Activated T-helper 2 cell treated with anti-CD3 and anti-CD28 coated beads, Interferon-gamma antibody, Interleukin-2, Interleukin-4, amounts not matched to agents 10 μg/mL and 5 μg/mL and 100 μg/mL, durations not matched to agents 14 hours and 24 hours and 36 hours (primary cell): ENCODE measurements around the gene RUNX2. TPM values are rescaled to one million over a fixed set of nuclear protein-coding genes. Genes with fewer than 3 reads are reported as not detected.

Source experiments
- DNase-seq: peaks from one replicate; pipeline ENCODE4 v3.0.0; 2021; ENCODE audit warnings: low spot score
- H3K27ac Mint-ChIP-seq: one replicate; pipeline ENCODE4 v1.8.0; 2021; ENCODE audit warnings: mixed read lengths
- H3K27me3 Mint-ChIP-seq: one replicate; pipeline ENCODE4 v1.8.0; 2021; ENCODE audit warnings: low read depth, mixed read lengths
- H3K36me3 Mint-ChIP-seq: one replicate; pipeline ENCODE4 v1.8.0; 2021; ENCODE audit warnings: low read depth, mixed read lengths
- H3K4me1 Mint-ChIP-seq: one replicate; pipeline ENCODE4 v1.8.0; 2021; ENCODE audit warnings: low read depth, mixed read lengths
- H3K4me3 Mint-ChIP-seq: one replicate; pipeline ENCODE4 v1.8.0; 2021; ENCODE audit warnings: low read depth, mild to moderate bottlenecking, moderate library complexity, mixed read lengths
- H3K9me3 Mint-ChIP-seq: one replicate; pipeline ENCODE4 v1.8.0; 2021; ENCODE audit warnings: mixed read lengths
- intact Hi-C: fragments of 100-400 bp; cut with micrococcal nuclease; formaldehyde crosslinking; loops from one replicate; pipeline ENCODE4 v1.15.1; 2023
- total RNA-seq: library from RNA; stranded (reverse); gene quantifications from 2 replicates; pipeline ENCODE4 v1.2.3, GENCODE V29; 2022

The RUNX2 gene
- total RNA-seq, 1 donor from 2014 or later, result 60.8 TPM

DNA sequence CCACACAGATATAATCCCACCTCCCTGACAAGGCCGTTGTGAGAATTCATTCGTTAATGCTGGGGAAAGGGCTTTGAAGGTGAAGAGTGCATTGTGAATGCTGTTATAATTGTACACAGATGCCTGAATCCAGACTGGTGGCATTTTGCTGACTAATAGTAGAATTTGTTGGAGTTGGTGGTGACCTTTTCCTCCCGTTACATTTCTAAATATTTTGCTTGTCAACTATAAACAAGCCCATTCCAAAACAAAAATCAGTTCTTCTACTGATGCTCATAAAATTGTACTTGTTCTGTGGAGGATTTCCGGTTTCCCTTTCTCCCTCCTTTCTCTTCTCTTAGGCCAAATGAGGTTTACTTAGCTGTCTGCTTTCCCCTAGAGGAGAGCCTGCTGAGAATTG lies 302.7 kb downstream of the RUNX2 start:
- peaks cover 55% of the 10 kb centered on the region for H3K4me1 Mint-ChIP-seq
- peaks cover 26% of the 10 kb centered on the region for H3K36me3 Mint-ChIP-seq
- DNase-seq, result no peak
- H3K27ac Mint-ChIP-seq, result no peak overlapping the region
- no peak overlapping the region for H3K4me3 Mint-ChIP-seq
- intact Hi-C loops, result loop anchor here (2.0 kb wide), 1 partner anchor 14 kb away; no protein-coding TSS in a partner anchor
- H3K9me3 Mint-ChIP-seq, result peaks cover 7% of the 10 kb centered on the region
- no peaks in the 10 kb centered on the region for H3K27me3 Mint-ChIP-seq

DNA sequence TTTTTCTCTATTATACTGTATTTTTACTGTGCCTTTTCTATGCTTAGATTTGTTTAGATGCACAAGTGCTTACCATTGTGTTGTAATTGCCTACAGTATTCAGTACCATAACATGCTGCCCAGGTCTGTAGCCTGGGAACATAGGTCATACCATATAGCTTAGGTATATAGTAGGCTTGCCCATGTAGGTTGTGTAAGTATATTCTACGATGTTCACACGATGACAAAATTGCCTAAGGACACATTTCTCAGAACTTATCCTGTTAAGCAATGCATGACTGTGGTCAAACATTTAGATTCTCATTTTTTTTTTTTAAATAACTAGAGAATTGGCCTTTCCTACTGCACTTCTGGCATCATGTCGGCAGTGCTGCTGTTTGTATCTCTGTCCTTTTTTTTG lies 303.3 kb downstream of the RUNX2 start:
- Mint-ChIP-seq H3K27me3 (no peaks in the 10 kb centered on the region), H3K9me3 (peaks cover 7% of the 10 kb centered on the region), H3K36me3 (peaks cover 25% of the 10 kb centered on the region), H3K4me1 (peaks cover 49% of the 10 kb centered on the region), H3K27ac (no peak overlapping the region), H3K4me3 (no peak overlapping the region)
- intact Hi-C loops, result loop anchor here (2.0 kb wide), 1 partner anchor 13 kb away; no protein-coding TSS in a partner anchor
- DNase-seq, result no peak

DNA sequence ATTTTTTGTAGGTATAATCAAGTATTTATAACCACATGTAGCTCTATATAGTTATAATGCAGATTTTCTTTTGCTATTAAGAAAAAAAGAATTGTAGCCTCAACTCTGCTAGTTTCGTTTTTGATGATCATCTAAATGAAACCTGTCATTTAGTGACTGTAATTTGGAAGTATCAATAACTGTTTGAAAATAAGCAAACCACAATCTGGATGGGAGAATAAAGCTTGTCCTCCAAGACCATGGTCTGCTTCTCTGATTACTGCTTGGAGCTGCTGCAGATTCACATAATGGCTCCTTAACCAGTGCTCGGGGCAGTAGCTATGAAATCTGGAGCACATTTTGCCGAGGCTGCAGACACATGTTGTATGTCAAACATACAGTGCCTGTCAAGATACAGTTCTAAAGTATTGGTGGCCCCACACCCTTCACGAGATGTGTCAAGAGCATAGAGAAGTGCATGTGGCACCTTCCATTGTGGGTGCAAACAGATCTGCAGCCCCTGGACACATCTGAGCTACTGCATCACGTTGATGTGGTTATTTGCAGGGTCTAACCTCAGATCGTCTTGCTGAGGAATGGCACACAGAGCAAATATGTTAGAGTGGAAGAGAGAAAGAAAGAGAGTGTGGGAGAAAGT lies 305.3 kb downstream of the RUNX2 start:
- Mint-ChIP-seq H3K4me3 (no peak overlapping the region), H3K27ac (no peak overlapping the region), H3K9me3 (peaks cover 7% of the 10 kb centered on the region), H3K36me3 (peaks cover 13% of the 10 kb centered on the region), H3K4me1 (peaks cover 30% of the 10 kb centered on the region), H3K27me3 (no peaks in the 10 kb centered on the region)
- intact Hi-C loops, result no loop called here
- DNase-seq, result no peak

DNA sequence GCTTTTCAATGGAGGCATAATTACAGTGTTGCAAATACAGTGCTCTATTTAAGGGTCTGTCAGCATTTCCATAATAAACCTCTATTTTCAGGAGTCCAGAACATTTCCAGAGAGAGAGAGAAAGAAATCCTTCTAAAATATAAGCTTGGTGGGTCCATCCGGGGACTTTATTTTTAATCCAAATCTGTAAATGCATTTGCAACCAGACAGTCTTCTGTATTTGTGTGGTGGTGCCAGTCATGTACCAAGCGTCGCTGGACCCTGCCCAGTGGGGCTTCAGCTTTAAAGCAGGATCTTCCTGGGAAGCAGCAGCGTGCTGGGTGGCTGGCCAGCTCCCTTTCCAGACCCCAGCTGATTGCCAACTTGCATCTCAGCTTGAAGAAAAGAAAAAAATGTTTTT lies 306.1 kb downstream of the RUNX2 start:
- no peak overlapping the region for H3K4me3 Mint-ChIP-seq

DNA sequence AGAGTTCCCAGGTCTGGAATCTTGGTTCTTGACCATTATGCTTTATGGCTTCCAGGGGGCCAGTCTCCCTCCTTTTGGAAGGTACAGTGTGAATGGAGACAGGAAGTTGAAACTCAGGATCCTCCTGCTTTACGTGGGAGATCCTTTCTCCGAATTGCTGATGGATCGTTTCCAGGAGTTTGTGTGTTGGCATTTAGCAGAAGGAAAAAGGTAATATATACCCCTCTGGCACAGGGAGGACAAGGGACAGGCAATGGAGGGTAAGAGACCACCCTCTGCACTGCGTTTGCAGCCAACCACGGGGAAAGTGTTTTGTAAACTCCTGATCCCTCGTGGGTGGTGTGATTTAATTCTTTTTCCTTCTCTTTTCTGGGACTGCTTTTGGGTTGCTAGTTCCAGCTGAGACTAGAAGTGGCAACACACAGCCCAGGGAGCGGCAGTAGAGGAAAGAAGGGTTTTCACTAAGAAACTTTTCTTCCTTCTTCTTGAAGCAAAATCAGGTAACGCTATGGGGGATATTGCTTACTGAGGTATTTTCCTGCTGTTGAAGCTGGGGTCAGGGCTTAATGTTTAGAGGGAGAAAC lies 307.2 kb downstream of the RUNX2 start:
- intact Hi-C loops, result no loop called here
- no peaks in the 10 kb centered on the region for H3K9me3 Mint-ChIP-seq
- peaks cover 27% of the 10 kb centered on the region for H3K4me1 Mint-ChIP-seq
- peaks cover 11% of the 10 kb centered on the region for H3K36me3 Mint-ChIP-seq
- no peak for DNase-seq
- H3K4me3 Mint-ChIP-seq, result no peak overlapping the region
- no peaks in the 10 kb centered on the region for H3K27me3 Mint-ChIP-seq
- no peak overlapping the region for H3K27ac Mint-ChIP-seq

More for the DNA sequence above, 306.1 kb downstream of the RUNX2 start:
- intact Hi-C loops, result no loop called here
- Mint-ChIP-seq H3K4me1 (peaks cover 27% of the 10 kb centered on the region), H3K27ac (no peak overlapping the region), H3K27me3 (no peaks in the 10 kb centered on the region), H3K36me3 (peaks cover 10% of the 10 kb centered on the region), H3K9me3 (peaks cover 2% of the 10 kb centered on the region)
- no peak for DNase-seq

DNA sequence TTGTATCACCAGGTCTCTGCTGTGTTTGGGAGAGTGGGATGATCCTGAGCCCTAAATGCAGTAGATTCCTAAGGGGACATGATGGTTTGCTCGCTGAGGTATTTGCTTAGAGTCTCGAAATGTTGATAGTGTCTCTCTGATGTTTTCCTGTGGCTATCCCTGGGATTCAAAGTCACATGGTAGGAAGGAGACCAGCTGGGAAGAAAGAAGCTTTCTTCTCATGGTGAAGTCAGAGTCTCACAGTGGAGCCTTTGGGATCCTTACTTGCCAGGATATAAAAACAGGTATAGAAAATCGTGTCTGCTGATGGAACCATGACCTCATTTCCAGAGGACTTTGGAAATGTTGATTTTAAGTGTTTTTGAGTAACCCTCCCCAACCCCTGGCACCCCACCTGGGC lies 308.9 kb downstream of the RUNX2 start:
- H3K4me1 Mint-ChIP-seq, result peaks cover 21% of the 10 kb centered on the region
- H3K27me3 Mint-ChIP-seq, result no peaks in the 10 kb centered on the region
- DNase-seq, result no peak
- peaks cover 10% of the 10 kb centered on the region for H3K36me3 Mint-ChIP-seq
- H3K9me3 Mint-ChIP-seq, result no peaks in the 10 kb centered on the region
- H3K4me3 Mint-ChIP-seq, result no peak overlapping the region
- no peak overlapping the region for H3K27ac Mint-ChIP-seq
- intact Hi-C loops, result no loop called here

DNA sequence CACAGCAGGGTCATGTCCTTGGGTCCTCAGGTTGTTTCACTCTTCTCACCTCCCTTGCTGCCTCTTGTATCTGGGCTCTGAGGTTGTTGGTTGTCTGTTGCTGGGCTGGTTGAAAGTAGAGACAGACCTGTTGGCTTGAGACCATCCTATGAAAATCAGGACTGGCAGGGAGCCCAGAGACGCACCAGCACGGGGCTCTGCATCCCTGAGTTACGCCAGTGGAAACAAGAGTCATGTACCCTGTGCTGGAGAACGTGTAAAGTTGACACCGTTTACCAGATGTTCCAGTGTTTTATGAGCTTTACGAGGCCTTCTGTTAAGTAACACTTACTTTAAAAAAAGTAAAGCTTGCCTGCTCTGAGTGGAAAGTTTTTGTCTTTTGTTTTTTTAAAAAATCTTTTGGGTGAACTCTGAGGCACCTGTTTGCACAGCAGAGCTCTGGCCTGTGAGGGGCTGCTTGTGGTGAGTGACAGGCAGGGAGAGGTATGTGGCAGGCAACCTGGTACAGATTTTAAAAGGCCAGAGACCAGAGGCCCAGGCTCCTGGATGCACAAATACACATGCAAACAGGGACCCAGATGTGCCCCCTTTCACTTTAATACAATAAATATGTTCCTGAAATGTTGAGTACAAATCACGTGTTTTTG lies 309.6 kb downstream of the RUNX2 start:
- no peak overlapping the region for H3K27ac Mint-ChIP-seq
- no peaks in the 10 kb centered on the region for H3K27me3 Mint-ChIP-seq
- DNase-seq, result no peak
- intact Hi-C loops, result no loop called here
- peaks cover 7% of the 10 kb centered on the region for H3K36me3 Mint-ChIP-seq
- H3K4me1 Mint-ChIP-seq, result peaks cover 18% of the 10 kb centered on the region
- no peak overlapping the region for H3K4me3 Mint-ChIP-seq
- no peaks in the 10 kb centered on the region for H3K9me3 Mint-ChIP-seq

DNA sequence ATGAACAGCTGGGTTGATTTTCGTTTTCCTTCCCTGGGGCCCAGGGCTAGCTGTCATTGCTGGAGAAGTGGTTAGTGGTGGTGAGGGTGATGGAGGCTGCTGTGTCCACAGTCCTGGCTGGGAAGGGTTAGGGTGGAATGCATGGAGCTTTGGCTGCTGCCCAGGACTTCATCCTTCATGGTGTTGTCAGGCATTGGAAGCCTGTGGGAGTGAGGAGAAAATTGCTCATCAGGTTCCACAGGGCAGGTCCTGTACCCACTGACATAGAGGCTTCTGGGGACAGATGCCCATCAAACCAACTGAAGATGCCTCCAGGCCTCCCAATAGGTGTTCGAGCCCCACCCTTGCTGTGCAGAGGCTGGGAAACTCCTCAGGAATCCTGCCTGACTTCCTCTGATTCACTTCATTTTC lies 312.0 kb downstream of the RUNX2 start:
- Mint-ChIP-seq H3K27ac (peak overlapping the region; percentile 31), H3K4me3 (no peak overlapping the region), H3K4me1 (peaks cover 24% of the 10 kb centered on the region), H3K27me3 (no peaks in the 10 kb centered on the region), H3K9me3 (no peaks in the 10 kb centered on the region), H3K36me3 (peaks cover 7% of the 10 kb centered on the region)
- DNase-seq, result no peak
- intact Hi-C loops, result loop anchor here (5.0 kb wide), 1 partner anchor 372 kb away; no protein-coding TSS in a partner anchor

DNA sequence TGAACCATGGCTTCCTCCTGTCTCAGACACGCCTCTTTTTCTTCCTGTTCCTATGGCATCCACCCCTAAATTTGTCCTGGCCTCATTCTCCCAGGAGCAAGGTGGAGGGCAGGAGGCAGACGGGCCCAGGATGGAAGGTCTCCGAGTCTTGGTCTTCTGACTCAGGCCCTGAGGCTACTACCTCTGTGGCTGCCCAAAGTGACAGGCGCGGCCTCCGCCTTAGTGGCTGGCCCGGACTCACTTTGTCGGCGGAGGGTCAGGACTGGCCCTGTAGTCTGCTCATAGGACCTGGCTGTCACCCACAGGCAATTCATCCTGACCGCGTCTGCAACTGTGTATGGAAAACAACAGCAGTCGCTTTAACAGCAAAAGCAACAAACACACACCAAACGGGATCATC lies 312.7 kb downstream of the RUNX2 start:
- intact Hi-C loops, result loop anchor here (5.0 kb wide), 1 partner anchor 371 kb away; no protein-coding TSS in a partner anchor
- Mint-ChIP-seq H3K36me3 (peaks cover 7% of the 10 kb centered on the region), H3K4me3 (no peak overlapping the region), H3K9me3 (no peaks in the 10 kb centered on the region), H3K4me1 (peaks cover 29% of the 10 kb centered on the region), H3K27me3 (no peaks in the 10 kb centered on the region), H3K27ac (no peak overlapping the region)
- DNase-seq, result no peak

DNA sequence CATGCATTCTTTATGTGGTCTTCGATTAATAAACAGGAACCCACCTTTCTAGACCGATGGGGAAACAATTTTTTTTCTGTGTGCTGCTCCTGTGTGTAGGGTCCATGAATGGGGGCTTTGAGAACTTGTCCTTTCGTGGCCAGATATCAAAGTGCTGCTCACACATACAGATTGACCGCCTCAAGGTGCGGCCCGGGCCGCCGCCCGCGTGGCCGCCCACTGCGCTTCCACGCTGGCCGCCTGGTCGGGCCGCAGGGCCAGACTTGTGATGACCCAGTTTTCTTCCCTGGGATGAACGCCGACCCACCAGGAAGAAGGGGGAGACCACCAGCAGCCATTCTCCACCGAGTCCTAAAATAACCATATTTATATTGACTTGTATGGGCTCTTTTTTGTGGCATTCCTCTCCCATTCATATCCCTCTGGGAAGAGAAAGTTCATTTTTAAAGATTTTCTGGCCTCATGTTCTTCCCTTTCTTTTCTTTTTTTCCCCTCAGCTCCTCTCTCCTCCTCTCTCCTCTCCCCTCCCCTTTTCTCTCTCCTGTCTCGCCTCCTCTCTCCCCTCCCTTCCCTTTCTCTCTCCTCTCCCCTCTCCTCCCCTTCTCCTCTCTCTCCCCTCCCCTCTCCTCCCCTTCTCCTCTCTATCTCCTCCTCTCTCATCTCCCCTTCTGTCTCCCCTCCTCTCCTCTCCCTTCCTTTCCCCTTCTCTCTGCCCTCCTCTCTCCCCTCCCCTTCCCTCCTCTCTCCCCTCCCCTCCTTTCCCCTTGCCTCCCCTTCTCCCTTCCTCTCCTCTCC lies 314.4 kb downstream of the RUNX2 start:
- no peak for DNase-seq
- intact Hi-C loops, result loop anchor here (5.0 kb wide), 1 partner anchor 370 kb away; no protein-coding TSS in a partner anchor
- H3K27ac Mint-ChIP-seq, result no peak overlapping the region
- peaks cover 37% of the 10 kb centered on the region for H3K4me1 Mint-ChIP-seq
- H3K36me3 Mint-ChIP-seq, result peaks cover 7% of the 10 kb centered on the region
- no peak overlapping the region for H3K4me3 Mint-ChIP-seq
- H3K27me3 Mint-ChIP-seq, result no peaks in the 10 kb centered on the region
- H3K9me3 Mint-ChIP-seq, result no peaks in the 10 kb centered on the region

DNA sequence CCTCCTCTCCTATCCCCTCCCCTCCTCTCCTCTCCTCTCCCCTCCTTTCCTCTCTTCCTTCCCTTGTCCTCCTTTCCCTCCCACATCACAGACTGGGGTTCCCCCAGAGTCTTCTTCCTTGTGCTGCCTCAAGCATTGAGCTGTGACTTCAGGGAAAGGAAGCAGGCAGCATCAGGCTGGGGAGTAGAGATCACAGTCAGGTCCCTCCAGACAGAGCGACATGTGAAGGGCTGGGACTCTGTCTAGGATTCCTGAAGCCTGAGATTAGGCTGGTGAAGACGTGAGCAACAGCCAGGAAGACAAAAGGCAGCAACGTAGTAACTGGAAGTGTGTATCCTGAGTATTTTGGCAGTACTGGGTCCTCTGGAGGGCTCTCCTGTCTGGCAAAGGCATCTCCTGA lies 315.0 kb downstream of the RUNX2 start:
- no peak overlapping the region for H3K27ac Mint-ChIP-seq

DNA sequence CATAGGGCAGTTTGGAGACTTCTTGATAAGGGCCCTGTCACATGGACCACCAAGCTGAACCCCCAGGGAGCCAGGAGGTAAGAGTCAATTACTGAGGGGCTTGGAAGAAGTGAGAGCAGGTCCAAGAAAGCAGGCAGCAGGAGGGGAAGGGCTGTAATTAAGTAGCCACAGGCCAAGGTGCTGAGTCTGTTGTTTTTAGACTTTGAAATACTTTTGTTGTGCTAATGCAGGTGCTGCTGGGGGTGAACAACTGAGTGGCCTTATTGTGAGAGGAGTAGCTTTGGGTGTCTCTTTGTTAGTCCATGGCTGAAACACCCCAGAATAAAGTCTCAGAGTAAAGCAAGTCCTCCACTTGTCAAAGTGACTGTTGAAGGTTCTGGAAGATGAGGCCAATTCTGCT lies 316.6 kb downstream of the RUNX2 start:
- Mint-ChIP-seq H3K4me1 (peaks cover 37% of the 10 kb centered on the region), H3K27ac (peak overlapping the region; percentile 62), H3K4me3 (no peak overlapping the region), H3K36me3 (peaks cover 1% of the 10 kb centered on the region), H3K27me3 (no peaks in the 10 kb centered on the region), H3K9me3 (no peaks in the 10 kb centered on the region)
- intact Hi-C loops, result loop anchor here (2.0 to 5.0 kb wide), 2 partner anchors 14 to 368 kb away; no protein-coding TSS in a partner anchor
- DNase-seq, result no peak

More for the DNA sequence above, 315.0 kb downstream of the RUNX2 start:
- no peak for DNase-seq
- H3K9me3 Mint-ChIP-seq, result no peaks in the 10 kb centered on the region
- peaks cover 41% of the 10 kb centered on the region for H3K4me1 Mint-ChIP-seq
- no peak overlapping the region for H3K4me3 Mint-ChIP-seq
- H3K36me3 Mint-ChIP-seq, result peaks cover 7% of the 10 kb centered on the region
- intact Hi-C loops, result loop anchor here (5.0 kb wide), 1 partner anchor 369 kb away; no protein-coding TSS in a partner anchor
- H3K27me3 Mint-ChIP-seq, result no peaks in the 10 kb centered on the region
